NCI-H2227 treated with DMSO at 0.1 percent for 48 hours (cell line): ENCODE results near the gene MYBPC1.
"Not testable (repeated sequence)": the region's sequence is repeated elsewhere in the genome, so short reads cannot be mapped to it uniquely, and the experiment has no call there.

Experiments
- DNase-seq: peaks from one replicate; lab custom pipeline; 2025; lab: John Stamatoyannopoulos, UW

Gene MYBPC1

DNA sequence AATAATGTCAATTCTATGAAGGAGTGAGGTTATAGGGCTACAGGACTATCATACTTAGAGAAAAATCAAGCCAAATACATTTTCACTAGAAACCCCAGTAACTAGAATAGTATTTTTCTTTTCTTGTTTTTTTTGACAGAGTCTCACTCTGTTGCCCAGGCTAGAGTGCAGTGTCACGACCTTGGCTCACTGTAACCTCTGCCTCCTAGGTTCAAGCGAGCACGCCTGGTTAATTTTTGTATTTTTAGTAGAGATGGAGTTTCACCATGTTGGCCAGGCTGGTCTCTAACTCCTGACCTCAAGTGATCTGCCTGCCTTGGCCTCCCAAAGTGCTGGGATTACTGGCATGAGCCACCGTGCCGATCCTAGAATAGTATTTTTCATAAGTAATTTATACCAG, 139.7 kb downstream of the MYBPC1 start:
- DNase-seq, result not testable (repeated sequence)
